G401.6 (cell line): ENCODE results near the gene HLA-DOB.

ENCODE experiments used
- FAIRE-seq: peaks from 2 replicates; lab custom pipeline; 2012; peaks lifted over from hg19 to GRCh38; lab: Jason Lieb, UNC

HLA-DOB gene

DNA sequence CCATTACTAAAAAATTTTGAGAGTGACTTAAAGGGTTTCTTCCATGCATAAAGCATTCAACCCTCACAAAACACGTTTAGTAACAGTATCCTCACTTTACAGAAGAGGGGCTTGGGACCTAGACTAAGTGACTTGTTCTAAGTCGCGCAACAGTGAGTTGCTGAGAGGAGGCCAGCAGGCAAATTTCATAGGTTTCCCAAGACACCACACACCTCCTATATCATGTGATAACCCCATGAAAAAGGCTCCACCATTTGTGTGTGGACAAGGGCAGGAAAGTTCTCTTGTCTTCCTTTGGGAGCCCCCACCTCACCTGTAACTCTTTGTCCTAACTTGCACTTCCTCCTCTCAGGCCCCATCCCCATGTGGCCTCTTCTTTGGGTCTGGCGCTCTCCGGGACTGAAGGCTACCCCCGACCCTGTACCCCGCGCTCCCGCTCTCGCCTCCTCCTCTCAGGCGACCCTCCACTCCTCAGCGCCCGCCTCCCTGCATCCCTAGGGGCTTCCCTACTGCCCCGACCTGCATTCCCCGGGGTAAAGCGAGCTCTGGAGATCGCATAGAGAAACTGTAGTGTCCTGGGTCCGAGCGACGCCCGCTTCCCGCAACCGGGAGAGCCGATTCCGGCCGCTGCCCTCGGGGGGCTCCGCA is 26.7 kb upstream of the HLA-DOB start:
- no peak for FAIRE-seq

DNA sequence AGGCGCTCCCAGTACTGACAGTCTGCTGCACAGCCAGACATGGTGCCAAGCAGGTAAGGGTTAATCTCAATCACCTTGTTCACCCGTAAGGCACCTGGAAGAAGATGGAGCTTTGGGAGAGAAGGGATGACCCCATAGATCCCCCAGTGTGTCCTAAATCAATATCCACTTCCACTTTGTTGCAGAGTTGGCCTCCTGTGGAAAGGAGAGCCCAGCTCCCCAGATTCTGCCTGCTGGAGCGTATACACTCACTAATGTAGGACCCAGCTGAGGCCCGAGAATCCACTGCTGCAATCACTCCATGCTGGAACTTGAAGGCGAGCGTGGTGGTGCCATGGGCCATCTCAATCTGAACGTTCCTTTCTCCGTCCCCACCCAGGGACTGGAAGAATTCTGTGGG is 25.9 kb upstream of the HLA-DOB start:
- FAIRE-seq = no peak

DNA sequence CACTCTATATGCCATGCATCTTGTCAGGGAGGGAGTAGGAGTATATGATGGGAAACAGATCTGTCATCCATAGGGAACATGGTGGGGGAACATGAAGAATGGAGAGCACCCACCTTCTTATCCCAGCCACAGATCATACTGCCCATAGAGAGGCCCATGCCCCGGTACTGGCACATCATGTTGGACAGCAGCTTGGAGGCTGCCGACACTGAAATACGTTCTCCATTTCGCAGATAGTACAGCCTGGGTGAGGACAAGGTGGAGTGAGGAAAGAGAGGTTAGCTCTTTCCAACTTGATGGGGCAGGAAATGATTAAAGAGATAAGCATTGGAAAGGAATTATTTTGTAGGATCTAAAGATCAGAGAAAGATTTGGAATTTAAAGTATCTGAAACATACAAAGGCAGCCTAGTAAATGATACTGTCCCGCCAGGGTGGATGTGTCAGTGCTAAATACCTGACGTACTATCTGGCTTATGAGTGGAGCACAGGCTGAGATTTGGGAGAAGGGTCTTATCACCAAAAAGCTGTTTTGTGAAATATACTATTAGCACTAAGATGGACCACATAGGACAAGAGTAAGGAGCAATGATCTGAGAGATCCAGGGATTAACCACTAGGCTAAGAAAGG is 25.3 kb upstream of the HLA-DOB start:
- FAIRE-seq = no peak

DNA sequence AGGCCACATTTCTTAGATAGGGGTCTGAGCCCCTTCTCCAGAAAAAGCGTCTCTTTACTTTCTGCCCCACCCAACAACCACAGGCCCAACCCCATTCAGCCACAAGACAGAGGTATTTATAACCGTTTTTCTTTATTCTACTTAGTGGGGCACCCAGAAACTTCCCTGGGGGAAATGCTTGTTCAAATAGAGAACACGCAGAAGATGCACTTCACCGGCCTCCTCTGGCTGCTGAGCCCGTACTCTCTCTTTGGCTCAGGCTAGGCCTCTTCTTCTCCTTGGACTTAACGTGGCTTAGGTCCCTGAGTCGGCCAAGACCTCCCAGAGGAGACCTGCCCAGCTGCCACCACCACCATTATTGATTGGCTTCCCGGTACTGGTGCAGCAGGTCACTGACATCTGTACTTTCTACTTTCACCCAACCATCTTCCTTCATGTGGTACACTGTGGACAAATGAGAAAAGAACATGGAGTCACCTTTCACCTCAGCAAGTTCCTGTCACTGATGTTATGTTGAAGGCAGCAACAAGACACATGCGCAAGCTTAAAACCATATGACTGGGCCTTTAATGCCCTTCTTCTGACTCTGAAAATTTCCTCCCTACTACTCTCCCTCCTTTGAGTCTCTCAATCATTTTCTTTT is 23.9 kb upstream of the HLA-DOB start:
- no peak for FAIRE-seq

DNA sequence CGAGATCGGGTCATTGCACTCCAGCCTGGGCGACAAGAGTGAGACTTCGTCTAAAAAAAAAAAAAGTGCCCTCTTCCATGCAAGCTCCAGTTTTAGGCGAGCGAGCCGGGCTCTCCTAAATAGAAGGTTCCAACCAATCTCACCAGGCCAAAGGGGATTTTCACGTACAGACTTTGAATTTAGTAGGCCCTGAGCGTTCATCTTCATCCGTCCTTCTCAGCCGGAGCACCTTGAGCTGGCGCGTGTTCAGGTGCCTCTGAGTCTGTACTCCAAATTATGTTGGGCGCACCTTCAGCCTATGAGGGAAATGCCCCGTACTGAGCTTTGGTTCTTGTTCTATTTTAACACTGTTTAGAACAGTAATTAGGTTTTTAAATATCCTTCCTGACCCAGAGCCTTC is 22.6 kb upstream of the HLA-DOB start:
- no peak for FAIRE-seq

DNA sequence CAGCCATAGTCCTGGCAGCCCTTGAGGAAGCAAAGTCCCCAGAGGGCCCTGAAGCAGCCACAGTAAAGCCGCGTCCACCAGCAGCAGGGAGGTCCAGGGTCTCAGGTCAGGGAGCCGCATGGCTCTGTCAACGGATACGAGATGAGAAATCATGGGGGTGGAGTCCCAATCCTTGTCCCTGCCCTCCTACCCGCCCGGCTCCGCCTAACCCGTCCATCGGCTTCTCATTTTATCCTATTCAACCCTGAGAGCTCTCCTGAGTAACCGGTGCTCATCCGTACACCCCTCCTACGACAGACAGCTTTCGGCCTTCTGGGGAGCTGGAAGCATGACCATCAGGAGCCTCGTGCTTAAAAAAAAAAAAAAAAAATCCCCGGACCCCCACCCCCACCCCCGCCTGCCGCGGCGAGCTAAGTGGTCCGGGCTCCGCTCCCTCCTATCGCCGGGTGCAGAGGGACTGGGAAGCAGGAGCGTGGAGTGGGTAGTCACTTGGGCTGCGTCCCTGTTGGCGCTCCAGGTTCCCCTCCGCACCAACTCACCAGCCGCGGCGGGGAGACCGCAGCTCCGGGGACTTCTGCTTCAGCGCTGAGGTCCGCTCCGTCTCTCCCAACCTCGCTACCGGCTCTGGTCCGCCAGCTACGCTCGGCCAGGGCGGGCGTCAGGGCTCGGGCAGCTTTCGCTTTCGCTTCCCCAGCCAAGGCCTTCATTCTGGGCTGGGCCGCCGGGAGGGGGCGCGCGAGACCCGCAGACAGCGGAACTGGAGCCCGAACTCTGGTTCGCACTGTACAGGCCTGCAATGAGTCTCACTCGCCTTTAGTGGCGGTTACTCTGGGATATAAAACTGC is 21.5 kb upstream of the HLA-DOB start, which contains the start of gene TAP2:
TAP2 (minus strand) TSS at position 626 of the 845 bp plus-strand sequence; CDS start at position 120, 506 bp downstream.
- FAIRE-seq = peak; percentile 81

DNA sequence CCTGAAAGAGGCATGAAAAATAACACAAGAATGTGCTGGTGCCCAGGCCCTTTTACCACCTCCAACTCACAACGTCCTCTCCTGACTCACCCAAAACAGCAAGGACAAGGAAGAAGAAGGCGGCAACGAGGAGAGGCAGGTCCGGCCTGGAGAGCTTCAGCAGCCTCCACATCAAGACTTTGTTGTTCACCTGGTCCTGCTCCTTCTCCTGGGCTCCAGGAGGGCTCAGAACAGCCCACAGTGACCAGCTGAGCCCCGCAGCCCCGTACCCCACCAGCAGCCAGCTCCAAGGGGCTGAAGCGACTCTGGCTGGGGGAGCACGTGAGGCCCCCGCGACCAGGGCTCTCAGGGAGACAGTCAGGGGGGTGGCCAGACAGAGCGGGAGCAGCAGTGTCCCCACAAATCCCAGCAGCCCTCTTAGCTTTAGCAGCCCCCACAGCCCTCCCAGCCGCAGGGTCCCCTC is 20.9 kb upstream of the HLA-DOB start:
- no peak for FAIRE-seq

DNA sequence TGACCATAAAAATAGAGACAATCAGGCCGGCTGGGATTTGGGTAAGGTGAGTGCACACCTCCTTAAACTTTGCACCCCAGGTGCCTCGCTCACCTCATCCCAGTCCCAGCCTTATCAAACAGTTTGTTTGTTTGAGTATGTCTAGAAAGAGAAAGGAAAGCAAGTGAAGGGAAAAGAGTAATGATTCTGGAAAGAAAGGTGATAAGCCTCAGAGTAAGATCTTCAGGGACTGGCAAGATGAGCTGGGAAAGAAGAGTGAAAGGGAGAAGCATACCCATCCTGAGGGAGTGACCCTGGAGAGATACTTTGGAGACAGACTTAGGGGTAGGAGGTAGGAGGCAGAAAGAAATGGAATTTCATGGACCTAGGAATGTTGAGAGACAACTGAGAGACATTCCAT is 20.1 kb upstream of the HLA-DOB start:
- FAIRE-seq = no peak

DNA sequence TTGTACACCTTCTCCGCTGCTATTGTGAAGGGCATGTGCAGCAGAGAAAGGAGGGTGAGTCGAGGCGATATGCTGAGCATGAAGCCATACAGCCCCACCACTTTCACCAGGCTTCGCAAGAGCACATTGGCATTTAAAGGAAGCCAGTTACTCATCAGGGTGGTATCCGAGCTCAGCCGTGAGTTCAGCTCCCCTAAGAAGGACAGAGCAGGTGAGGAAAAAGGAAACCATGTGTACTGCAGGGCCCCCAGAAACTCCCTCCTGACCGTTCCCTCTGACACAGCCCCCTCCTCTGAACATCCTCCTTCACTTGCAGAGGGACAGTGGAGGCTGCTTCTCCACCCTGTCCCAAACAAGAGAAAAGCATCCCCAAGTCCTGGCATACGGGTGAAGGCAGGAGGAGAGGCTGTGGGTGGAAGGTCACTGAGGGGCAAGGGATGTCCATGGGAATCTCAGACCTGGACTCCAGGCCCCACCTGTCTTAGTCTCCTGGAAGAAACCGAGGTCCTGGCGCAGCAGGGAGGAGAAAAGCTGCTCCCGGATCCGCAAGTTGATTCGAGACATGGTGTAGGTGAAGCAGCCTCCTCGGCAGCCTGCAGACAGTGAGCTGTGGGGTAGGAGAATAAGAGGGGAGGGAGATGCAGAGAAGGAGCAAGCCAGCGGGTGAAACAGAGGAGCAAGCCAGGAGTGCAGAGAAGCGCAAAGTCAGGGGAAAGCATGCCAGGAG is 18.5 kb upstream of the HLA-DOB start:
- FAIRE-seq = no peak

DNA sequence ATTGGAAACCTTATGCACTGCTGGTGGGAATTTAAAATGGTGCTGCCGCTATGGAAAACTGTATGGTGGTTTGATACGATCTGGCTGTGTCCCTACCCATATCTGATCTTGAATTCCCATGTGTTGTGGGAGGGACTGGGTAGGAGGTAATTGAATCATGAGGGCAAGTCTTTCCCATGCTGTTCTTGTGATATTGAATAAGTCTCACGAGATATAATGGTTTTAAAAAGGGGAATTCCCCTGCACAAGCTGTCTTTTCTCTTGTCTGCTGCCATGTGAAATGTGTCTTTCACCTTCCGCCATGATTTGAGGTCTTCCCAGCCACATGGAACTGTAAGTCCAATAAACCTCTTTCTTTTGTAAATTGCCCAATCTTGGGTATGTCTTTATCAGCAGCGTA is 16.9 kb upstream of the HLA-DOB start:
- FAIRE-seq = no peak

DNA sequence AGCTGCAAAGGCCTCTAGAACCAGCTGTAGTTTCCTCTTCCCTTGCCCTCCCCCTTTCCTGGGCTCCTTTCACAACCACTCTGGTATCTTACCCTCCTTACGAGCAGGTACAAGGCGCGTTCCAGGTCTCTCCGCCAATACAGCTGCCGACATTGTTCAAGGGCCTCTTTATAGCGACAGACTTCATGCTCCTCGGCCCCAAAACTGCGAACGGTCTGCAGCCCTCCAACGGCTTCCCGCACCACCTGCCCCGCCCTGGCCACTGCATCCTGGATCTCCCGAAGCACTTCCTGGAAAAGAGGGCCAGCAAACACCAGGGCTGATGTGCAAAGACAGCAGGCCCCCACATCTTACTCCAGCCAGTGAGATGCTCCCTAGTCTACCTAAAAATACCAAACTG is 15.7 kb upstream of the HLA-DOB start:
- no peak for FAIRE-seq

DNA sequence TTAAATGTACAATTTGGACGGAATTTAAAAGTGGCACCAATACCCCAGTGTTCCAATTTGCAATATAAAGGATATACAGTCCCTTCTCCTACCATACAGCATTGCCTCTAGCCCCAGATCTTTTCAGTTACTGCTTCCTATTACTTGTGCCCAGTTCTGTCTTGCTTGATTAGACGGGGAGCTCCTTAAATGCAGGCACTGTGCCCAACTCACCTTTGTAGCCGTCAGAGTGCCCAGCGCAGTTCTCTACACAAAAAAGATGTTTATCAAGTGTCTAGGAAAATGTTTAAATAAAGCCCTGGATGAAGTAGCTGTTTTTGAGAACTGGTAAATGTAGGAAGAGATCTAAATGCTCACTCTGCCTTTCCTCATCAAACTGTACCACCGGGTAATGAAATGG is 14.1 kb upstream of the HLA-DOB start:
- FAIRE-seq = no peak

DNA sequence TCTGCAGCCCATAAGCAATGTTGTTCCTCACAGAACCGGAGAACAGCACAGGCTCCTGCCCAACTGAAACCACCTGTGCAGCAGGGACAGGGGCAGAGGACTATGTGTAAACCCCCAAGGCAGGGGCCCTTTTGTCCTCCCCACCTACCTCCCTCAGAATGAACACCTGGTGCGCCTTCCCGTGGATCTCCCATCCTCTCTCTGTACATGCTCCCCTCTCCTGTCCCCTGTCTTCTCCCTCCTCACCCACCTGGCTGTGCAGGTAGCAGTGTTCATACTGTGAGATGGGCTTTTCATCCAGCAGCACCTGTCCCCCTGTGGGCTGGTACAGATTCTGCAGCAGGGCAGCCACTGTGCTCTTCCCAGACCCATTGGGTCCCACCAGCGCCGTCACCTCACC is 13.2 kb upstream of the HLA-DOB start:
- no peak for FAIRE-seq

DNA sequence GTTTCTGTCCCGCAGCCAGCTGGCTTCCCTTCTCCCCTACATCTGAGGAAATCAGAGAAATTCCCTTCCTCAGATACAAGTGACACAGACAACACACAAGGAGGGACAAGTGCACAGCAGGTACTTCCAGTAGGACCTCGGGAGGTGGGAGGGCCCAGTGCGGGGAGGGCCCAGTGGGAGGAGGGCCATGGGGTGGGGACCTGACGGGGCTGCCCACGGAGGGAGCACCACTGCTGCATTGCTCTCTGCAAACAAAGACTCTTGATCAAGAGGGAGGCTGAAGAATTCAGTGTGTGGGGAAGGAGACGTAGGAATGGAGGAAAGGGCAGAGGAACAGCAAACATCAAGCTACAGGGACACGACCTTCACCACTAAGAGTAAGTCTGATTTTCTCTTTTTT is 12.7 kb upstream of the HLA-DOB start:
- no peak for FAIRE-seq

DNA sequence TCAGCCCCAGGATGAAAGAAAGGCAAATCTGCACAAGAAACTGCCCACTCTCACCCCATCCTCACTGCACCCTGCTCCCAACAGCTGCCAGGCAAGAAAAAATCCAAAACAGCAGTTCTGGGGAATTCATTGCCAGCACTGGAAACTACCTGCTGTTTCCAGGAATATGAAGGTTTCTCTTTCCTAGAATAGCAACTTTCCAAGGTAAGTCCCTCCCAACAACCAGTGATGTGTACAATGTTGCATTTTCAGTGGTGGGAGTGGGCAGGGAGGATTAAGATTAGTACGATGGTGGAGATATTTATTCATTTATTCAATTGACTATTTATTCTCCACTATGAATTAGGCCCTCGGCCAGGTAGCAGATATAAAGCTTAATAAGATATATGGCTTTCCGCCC is 10.2 kb upstream of the HLA-DOB start:
- FAIRE-seq = no peak

DNA sequence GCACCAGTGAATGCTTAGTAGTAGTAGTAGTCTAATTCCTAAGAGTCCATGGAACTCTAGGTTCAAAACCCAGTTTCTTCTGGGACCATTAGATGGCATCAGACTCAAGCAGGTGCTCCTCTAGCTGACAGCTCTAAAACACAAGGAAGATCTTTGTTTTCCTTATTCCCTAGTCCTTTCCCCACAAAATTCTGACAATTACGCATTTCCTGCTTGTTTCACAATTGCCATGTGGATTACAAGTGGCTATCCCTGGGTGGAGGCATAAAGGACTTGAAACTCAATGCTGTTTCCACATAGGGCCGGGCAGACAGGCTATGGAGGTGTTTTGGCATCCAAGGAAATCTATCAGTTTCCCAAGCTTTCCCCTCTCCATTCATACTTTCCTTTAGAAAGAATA is 9.2 kb upstream of the HLA-DOB start:
- peak; percentile 91 for FAIRE-seq

DNA sequence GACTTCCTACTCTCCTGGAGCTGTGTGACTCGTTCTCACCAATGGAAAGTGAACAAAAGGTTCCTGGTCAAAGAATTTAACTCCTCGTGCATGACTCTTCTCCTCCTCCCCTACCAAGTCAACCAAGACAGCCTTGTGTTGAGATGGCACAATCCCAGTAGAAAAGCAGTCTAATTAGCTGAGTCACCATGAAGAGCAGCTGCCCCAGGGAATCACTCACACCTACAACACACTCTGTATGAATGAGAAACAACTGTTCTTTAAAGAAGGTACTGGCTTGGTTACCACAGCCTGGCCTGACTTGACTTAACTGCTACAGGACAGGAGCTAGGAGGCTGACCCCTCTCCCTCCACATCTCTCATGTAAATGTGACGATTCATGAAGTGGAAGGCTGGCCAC is 2.9 kb upstream of the HLA-DOB start:
- no peak for FAIRE-seq

DNA sequence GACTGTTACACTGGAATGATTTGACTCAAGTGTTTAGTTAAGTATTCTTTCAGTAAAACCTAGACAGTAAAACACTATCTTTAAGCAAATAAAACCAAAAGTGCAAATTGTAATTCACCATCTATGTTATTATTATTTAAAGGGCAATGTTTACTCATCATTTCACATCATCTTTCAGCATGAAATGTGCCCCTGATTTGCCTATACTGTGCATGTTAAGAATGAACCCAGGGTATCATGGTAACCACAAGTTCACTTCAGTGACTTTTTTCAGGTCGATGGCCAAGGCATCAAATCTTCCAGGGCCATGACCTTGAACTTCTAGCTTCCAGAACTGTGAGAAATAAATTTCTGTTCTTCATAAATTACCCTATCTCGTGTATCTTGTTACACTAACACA is 2.1 kb upstream of the HLA-DOB start:
- FAIRE-seq = no peak

DNA sequence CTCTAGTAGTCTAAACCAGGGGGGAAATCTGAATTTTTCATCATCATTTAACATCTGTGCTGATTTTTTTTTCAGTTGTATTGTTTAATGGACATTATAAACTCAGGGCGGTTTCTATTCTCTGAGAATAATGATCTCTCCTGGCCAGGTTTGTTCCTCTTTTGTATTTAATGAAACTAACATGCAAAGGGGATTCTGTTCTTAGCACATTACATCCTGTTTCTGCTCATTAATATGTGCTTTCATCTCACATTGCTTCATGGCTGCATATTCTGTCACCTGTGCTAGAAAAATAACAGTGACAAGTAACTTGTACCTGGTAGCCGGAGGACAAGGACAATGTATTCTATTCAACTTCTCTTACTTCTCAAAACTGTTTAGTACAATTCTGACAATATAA is 806 bp downstream of the HLA-DOB start:
- FAIRE-seq = no peak

DNA sequence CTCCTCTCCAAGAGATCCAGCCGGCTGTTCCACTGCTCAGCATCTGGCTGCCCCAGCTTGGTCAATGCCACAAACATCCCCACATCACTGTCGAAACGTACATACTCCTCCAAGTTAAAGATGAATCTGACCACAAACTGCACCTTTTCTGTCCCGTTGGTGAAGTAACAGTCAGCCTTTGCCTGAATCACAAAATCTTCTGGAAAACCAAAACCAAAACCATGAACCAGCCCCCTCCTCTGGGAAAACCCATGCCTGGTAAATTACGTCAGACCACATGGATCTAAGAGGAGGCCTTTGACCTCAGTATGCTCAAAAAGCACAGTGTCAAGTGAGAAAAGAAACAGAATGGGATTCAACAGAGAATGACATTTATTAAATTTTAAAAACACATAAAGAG is 1.7 kb downstream of the HLA-DOB start:
- FAIRE-seq = no peak

DNA sequence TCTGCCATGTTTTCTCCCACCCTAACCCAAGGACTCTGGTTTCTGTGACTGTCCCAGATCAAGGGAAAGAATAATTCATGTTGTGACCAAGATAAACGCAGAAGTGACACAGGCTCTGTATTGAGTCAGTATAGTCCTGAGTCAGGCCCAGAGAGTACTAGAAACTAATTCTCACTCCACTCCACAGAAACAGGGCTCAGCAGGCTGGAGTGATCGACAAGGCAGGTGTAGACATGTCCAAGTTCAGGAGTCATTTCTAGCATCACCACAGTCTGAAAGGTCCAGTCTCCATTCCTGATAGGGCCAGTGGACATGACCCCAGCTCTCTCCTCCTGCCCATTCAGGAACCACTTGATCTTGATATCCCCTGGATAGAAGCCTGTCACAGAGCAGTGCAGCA is 2.7 kb downstream of the HLA-DOB start:
- FAIRE-seq = no peak

DNA sequence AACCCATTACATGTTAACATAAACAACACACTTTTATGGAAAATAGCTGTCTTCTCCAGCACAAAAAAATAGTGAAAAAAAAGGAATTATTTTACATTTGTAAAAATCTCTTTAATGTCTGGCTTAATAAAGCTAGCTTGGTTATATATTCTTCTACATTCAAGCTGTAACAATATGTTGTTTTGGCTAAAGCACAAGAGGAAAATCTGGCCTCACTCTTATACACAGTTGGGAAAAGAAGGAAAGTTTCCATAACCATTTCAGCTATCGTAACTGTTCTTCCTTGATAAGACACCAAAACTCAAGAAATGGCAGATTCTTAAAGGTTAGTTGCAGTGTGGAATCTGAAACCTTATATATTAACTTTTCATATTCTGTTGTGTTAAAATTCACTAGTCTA is 7.6 kb downstream of the HLA-DOB start:
- no peak for FAIRE-seq
